Uterus (tissue), 2 donors: ENCODE results near the gene CIBAR2.

ENCODE experiments used
- CTCF ChIP-seq, 4 experiments: fragments of 200-600 bp in 2 of 4; fragments of 450-650 bp in 2 of 4; sonication (generic) in 2 of 4; IDR thresholded peaks; one replicate each; pipeline ENCODE4 v1.5.1; 2016 to 2019; ENCODE audit warnings: antibody characterized with exemption in 4 of 4, mild to moderate bottlenecking in 2 of 4, moderate library complexity in 1 of 4
- POLR2A ChIP-seq, 2 donors: fragments of 450-650 bp; IDR thresholded peaks; one replicate each; pipeline ENCODE4 v1.6.1; 2016; ENCODE audit warnings: antibody characterized with exemption in 2 of 2, mild to moderate bottlenecking in 1 of 2, moderate library complexity in 1 of 2

- TF ChIP-seq CTCF (IDR thresholded peaks at IDR 0.05) (no peak), POLR2A (IDR thresholded peaks at IDR 0.05) (no peak)
Measured at GRCh38 chr16:85078952-85079351, 33.3 kb downstream of the CIBAR2 start.
